Spleen (tissue), 7 donors: ENCODE data around the gene KLHDC8A.

Experiments
- CTCF ChIP-seq, 11 experiments: fragments of 200-600 bp in 7 of 11; fragments of 450-650 bp in 4 of 11; sonication (generic) in 4 of 11; IDR thresholded peaks in 8 of 11; conservative IDR thresholded peaks in 3 of 11; 1 replicate in 7 of 11; 2 replicates in 4 of 11; pipeline versions ENCODE4 v1.4.0 to v1.8.0; 2016 to 2021; ENCODE audit warnings: antibody characterized with exemption in 11 of 11, inconsistent platforms in 4 of 11, mild to moderate bottlenecking in 1 of 11
- POLR2A ChIP-seq, 3 donors: fragments of 450-650 bp; IDR thresholded peaks; one replicate each; pipeline ENCODE4 v1.5.1; 2017; ENCODE audit warnings: antibody characterized with exemption in 3 of 3, mild to moderate bottlenecking in 1 of 3
- donor health status: DM: no; HTN: no; CAD: no; lungs with moderate emphysema.
- donor health status: DM: no; HTN: no; CAD: no.
- donor health status: DM: no; HTN: no; CAD: no.

GRCh38 chr1:205353191-205353590 is 3.5 kb downstream of the KLHDC8A start:
- TF ChIP-seq CTCF (IDR thresholded peaks at IDR 0.05 in 8 of 11, conservative IDR thresholded peaks at IDR 0.05 in 3 of 11) (no peak), POLR2A (IDR thresholded peaks at IDR 0.05) (no peak)
